Retinal pigment epithelial cell (primary cell): ENCODE results near the gene OR2F2.

Source experiments
- DNase-seq: peaks from one replicate; pipeline ENCODE4 v3.0.0-alpha.2; 2010; ENCODE audit warnings: low read depth
- H3K4me3 ChIP-seq: 2 replicates; pipeline ENCODE4 v1.5.1; 2011; ENCODE audit warnings: mild to moderate bottlenecking, low read length, control low read depth, moderate library complexity
- CTCF ChIP-seq: conservative IDR thresholded peaks from 2 replicates; pipeline ENCODE4 v1.5.1; 2011; ENCODE audit warnings: low read depth, low read length, control low read depth, inconsistent platforms

OR2F2 gene

GRCh38 chr7:143892527-143893300 is 42.3 kb upstream of the OR2F2 start:
- peak; percentile 54 for TF ChIP-seq CTCF
- no peak for DNase-seq
- H3K4me3 ChIP-seq = no peak overlapping the region

- DNase-seq = no peak
- H3K4me3 ChIP-seq = no peak overlapping the region
- TF ChIP-seq CTCF = no peak
Measured at GRCh38 chr7:143896667-143897066, 38.4 kb upstream of the OR2F2 start.

GRCh38 chr7:143898810-143899209 is 36.2 kb upstream of the OR2F2 start:
- no peak for DNase-seq
- TF ChIP-seq CTCF = no peak
- no peak overlapping the region for H3K4me3 ChIP-seq

DNA sequence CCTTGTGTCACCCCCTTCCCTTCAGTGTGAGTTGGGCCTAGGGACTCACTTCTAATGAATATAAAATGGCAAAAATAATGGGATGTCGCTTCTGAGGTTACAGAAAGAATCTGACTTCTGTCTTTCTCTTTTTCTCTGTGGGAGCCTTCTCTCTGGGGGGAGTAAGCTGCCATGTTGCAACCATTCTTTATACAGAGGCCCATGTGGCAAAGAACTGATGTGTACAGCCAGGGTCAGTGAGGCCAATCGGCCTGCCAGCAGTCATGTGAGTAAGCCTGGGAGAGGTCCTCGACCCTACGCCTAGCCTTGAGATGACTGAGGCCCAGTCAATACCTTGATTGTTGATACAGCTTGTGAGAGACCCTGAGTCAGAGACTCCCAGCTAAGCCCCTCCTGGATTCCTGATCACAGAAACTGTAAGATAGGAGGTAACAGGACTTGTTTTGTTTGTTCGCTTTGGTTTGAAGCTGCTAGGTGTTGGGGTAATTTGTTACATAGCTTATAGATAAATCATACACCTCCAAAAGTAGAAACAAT is 34.7 kb upstream of the OR2F2 start:
- H3K4me3 ChIP-seq = peak overlapping the region; percentile 82
- no peak for DNase-seq
- no peak for TF ChIP-seq CTCF

- DNase-seq = no peak
- H3K4me3 ChIP-seq = peak overlapping the region; percentile 82
- TF ChIP-seq CTCF = no peak
Measured at GRCh38 chr7:143901332-143901667, 33.7 kb upstream of the OR2F2 start.

GRCh38 chr7:143901668-143902331 is 33.2 kb upstream of the OR2F2 start, which contains the start of gene TCAF1:
TCAF1 (minus strand) TSS chr7:143902176; CDS start chr7:143876608, 25,568 bp downstream.
- peak; percentile 52 for TF ChIP-seq CTCF
- DNase-seq = peak; percentile 75
- H3K4me3 ChIP-seq = peak within 1 kb of the TSS; percentile 82
